Coronary artery (tissue), 2 donors: Measurements from ENCODE around the gene SCNN1B.

Source experiments
- DNase-seq: peaks from one replicate; pipeline ENCODE4 v3.0.0-alpha.2; 2017; ENCODE audit warnings: low spot score
- H3K27ac ChIP-seq, 2 donors: fragments of 200-600 bp; sonication (generic); one replicate each; pipeline ENCODE4 v1.5.1; 2016 to 2019
- H3K4me3 ChIP-seq: fragments of 200-600 bp; sonication (generic); 2 replicates; pipeline ENCODE4 v1.5.1; 2016; ENCODE audit warnings: mild to moderate bottlenecking, moderate library complexity
- CTCF ChIP-seq: fragments of 200-600 bp; sonication (generic); IDR thresholded peaks from one replicate; pipeline ENCODE4 v1.5.1; 2019; ENCODE audit warnings: antibody characterized with exemption

The SCNN1B gene

GRCh38 chr16:23278031-23278430 is 24.1 kb upstream of the SCNN1B start:
- no peak for TF ChIP-seq CTCF
- no peak for DNase-seq
- H3K4me3 ChIP-seq: no peak overlapping the region
- H3K27ac ChIP-seq: no peak overlapping the region

- Histone ChIP-seq H3K27ac (no peak overlapping the region), H3K4me3 (no peak overlapping the region)
- TF ChIP-seq CTCF: no peak
- DNase-seq: no peak
Measured at GRCh38 chr16:23279721-23280153, 22.4 kb upstream of the SCNN1B start.

- no peak overlapping the region for H3K4me3 ChIP-seq
- no peak for DNase-seq
- H3K27ac ChIP-seq: no peak overlapping the region
- TF ChIP-seq CTCF: no peak
Measured at GRCh38 chr16:23280483-23280967, 21.6 kb upstream of the SCNN1B start.

- no peak for TF ChIP-seq CTCF
- no peak for DNase-seq
- H3K27ac ChIP-seq: no peak overlapping the region
- H3K4me3 ChIP-seq: no peak overlapping the region
Measured at GRCh38 chr16:23282568-23282967, 19.5 kb upstream of the SCNN1B start.

- DNase-seq: no peak
- no peak overlapping the region for H3K27ac ChIP-seq
- no peak overlapping the region for H3K4me3 ChIP-seq
- TF ChIP-seq CTCF: no peak
Measured at GRCh38 chr16:23283571-23283970, 18.5 kb upstream of the SCNN1B start.

GRCh38 chr16:23284584-23284983 is 17.5 kb upstream of the SCNN1B start:
- no peak overlapping the region for H3K4me3 ChIP-seq
- DNase-seq: no peak
- no peak overlapping the region for H3K27ac ChIP-seq
- no peak for TF ChIP-seq CTCF

GRCh38 chr16:23286131-23286532 is 16.0 kb upstream of the SCNN1B start:
- no peak for DNase-seq
- H3K27ac ChIP-seq: no peak overlapping the region
- TF ChIP-seq CTCF: no peak

More at GRCh38 chr16:23286131-23286532, 16.0 kb upstream of the SCNN1B start:
- no peak overlapping the region for H3K4me3 ChIP-seq
